WI38 (cell line): ENCODE results near the gene OTOGL.

Source experiments
- H3K4me3 ChIP-seq: 2 replicates; pipeline ENCODE4 v1.5.1; 2011; ENCODE audit warnings: low read depth, mild to moderate bottlenecking, control low read depth, low read length
- CTCF ChIP-seq: IDR thresholded peaks from 2 replicates; pipeline ENCODE4 v1.5.1; 2012; ENCODE audit warnings: low read depth, mild to moderate bottlenecking, control low read depth, low read length

The OTOGL gene

DNA sequence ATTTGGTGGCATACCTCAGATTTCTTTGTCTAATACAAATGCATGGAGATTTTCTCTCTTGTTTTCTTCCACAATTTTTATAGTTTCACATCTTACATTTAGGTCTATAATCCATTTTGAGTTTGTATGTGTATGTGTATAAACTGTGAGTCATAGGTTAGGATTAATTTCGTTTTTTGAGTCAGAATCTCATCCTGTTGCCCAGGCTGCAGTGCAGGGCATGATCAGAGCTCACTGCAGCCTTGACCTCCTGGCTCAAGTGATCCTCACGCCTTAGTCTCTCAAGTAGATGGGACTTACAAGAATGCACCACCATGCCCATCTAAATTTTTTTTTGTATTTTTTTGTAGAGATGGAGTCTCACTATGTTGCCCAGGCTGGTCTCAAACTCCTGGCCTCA is 71.6 kb downstream of the OTOGL start:
- H3K4me3 ChIP-seq = no peak overlapping the region
- no peak for TF ChIP-seq CTCF

DNA sequence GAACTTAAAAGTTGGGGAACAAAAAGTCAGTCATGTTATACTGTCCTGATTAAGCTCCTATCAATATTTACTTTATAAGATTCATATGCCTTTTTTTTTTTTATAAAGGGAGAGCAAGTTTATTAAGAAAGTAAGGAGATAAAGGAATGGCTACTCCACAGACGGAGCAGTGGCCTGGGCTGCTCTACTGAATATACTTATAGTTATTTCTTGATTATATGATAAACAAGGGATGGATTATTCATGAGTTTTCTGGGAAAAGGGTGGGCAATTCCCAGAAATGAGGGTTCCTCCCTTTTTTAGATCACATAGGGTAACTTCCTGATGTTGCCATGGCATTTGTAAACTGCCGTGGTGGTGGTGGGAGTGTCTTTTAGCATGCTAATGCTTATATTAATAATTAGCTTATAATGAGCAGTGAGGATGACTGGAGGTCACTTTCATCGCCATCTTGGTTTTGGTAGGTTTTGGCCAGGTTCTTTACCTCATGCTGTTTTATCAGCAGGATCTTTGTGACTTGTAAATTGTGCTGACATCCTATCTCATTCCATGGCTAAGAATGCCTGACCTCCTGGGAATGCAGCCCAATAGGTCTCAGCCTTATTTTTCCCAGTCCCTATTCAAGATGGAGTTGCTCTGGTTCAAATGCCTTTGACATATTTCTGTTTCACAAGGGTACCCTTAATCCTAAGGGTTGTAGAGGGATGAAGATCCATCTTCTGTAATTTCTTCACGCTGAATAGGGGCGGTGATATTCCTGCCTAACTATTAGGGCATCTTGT is 73.9 kb downstream of the OTOGL start:
- no peak for TF ChIP-seq CTCF
- no peak overlapping the region for H3K4me3 ChIP-seq

- no peak for TF ChIP-seq CTCF
- no peak overlapping the region for H3K4me3 ChIP-seq
Measured at GRCh38 chr12:80175307-80175930, 76.1 kb downstream of the OTOGL start.

GRCh38 chr12:80176706-80177105 is 77.4 kb downstream of the OTOGL start:
- TF ChIP-seq CTCF = no peak
- no peak overlapping the region for H3K4me3 ChIP-seq

GRCh38 chr12:80178846-80179245 is 79.5 kb downstream of the OTOGL start:
- TF ChIP-seq CTCF = no peak
- no peak overlapping the region for H3K4me3 ChIP-seq

DNA sequence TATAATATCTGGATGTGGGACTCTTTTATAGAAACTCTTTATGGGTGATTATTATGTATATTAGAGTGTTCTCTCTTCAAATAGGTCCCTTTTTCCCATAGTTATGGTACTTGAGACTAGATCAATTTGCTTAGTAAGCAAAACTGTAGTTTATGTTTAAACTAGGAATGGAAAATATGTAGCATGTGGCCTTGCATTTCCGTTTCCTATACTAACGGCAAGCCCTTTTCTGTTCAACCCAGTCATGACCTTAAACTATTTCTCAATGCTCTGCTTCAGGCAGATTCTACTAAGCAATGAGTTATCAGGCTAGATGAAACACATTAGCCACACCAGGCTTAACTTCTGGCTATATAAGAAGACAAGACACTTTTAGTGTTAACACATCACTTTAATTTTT is 84.6 kb downstream of the OTOGL start:
- TF ChIP-seq CTCF = no peak
- no peak overlapping the region for H3K4me3 ChIP-seq

DNA sequence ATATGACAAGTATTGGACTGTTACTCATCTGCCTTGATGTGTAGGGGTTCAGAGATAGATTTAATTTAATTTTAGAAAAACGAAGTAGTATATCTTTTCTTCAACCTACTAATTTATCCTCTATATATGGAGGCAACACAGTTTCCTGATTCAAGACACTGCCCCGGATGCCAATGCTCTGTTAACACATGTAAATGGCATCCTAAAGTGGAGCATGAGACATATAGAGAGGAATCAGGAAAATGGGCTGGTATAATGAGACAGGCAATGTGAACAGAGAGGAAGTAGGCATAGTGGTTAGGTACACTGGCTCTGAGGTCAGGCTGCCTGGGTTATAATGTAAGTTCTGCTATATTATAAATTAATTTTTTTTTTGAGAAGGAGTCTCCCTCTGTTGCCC is 85.6 kb downstream of the OTOGL start:
- no peak overlapping the region for H3K4me3 ChIP-seq
- no peak for TF ChIP-seq CTCF
